AG04449 (cell line): ENCODE results near the gene ANO3.

Source experiments
- CTCF ChIA-PET: fragments of 350-600 bp; formaldehyde crosslinking; extraction: SDS; loops from one replicate; lab custom pipeline; 2021; ENCODE audit warnings: antibody characterized with exemption; lab: Yijun Ruan, JAX
- POLR2A ChIA-PET: fragments of 400-600, 350-600 bp; formaldehyde crosslinking; extraction: SDS; loops from one replicate; lab custom pipeline; 2020; ENCODE audit warnings: antibody characterized with exemption, inconsistent platforms; lab: Yijun Ruan, JAX
- DNase-seq: peaks from one replicate; pipeline ENCODE4 v3.0.0-alpha.2; 2010; ENCODE audit warnings: low read depth, low spot score
- H3K4me3 ChIP-seq: 2 replicates; pipeline ENCODE4 v1.5.1; 2011; ENCODE audit warnings: low read depth, mild to moderate bottlenecking, control low read depth, low read length
- CTCF ChIP-seq: IDR thresholded peaks from one replicate; pipeline ENCODE4 v1.5.1; 2011; ENCODE audit warnings: mild to moderate bottlenecking, moderate library complexity, low read length, control low read depth, inconsistent platforms; ENCODE audit not compliant: insufficient read depth; ENCODE audit errors: missing control alignments

ANO3 gene

GRCh38 chr11:26708736-26709456 lies 377.0 kb downstream of the ANO3 start:
- DNase-seq = no peak
- TF ChIP-seq CTCF = no peak
- H3K4me3 ChIP-seq = no peak overlapping the region
- POLR2A ChIA-PET = no interaction called here
- CTCF ChIA-PET = no interaction called here

GRCh38 chr11:26710489-26710888 lies 378.6 kb downstream of the ANO3 start:
- CTCF ChIA-PET = no interaction called here
- no peak for TF ChIP-seq CTCF
- POLR2A ChIA-PET = no interaction called here

GRCh38 chr11:26712497-26712896 lies 380.6 kb downstream of the ANO3 start:
- H3K4me3 ChIP-seq = no peak overlapping the region
- no peak for TF ChIP-seq CTCF
- no peak for DNase-seq
- ChIA-PET CTCF (no interaction called here), POLR2A (no interaction called here)

More at GRCh38 chr11:26710489-26710888, 378.6 kb downstream of the ANO3 start:
- H3K4me3 ChIP-seq = no peak overlapping the region
- no peak for DNase-seq
